HCT116 (cell line): ENCODE results near the gene CD9. TPM values are rescaled to one million over a fixed set of nuclear protein-coding genes. Genes with fewer than 3 reads are reported as not detected.

Source experiments
- ATAC-seq: fragments of 200-7000 bp; cut with Tn5 transposase; 2 replicates; pipeline ENCODE4 v1.9.1; 2020; ENCODE audit warnings: mild to moderate bottlenecking, moderate library complexity
- BruUV-seq: library from RNA; stranded (reverse); fragments of 400-500 nt; replicated peaks from 2 replicates; lab custom pipeline; 2021; lab: Mats Ljungman, UMichigan
- CTCF ChIA-PET: fragments of 300-600 bp; sonication (Branson Sonifier 250); formaldehyde crosslinking; loops from one replicate; lab custom pipeline; 2021; ENCODE audit warnings: antibody characterized with exemption; lab: Charles Lee
- POLR2A ChIA-PET: fragments of 300-600, 350-600 bp; sonication (Branson Sonifier 250); formaldehyde crosslinking; loops from one replicate; lab custom pipeline; 2021; ENCODE audit warnings: antibody characterized with exemption; lab: Charles Lee
- RAD21 ChIA-PET, 2 experiments: fragments of 300-600 bp; sonication (Branson Sonifier 250); formaldehyde crosslinking; loops; one replicate each; lab custom pipeline; 2023; ENCODE audit warnings: low total read pairs in 2 of 2; ENCODE audit not compliant: uncharacterized antibody in 2 of 2, unreplicated experiment in 2 of 2, low non-redundant PET in 1 of 2; lab: Charles Lee
- DNase-seq: peaks from one replicate; pipeline ENCODE4 v3.0.0-alpha.2; 2010; ENCODE audit warnings: low read depth, low spot score
- H2AFZ ChIP-seq: fragments of 200-600 bp; shearing (Covaris generic), sonication (generic); 2 replicates; pipeline ENCODE4 v1.6.1; 2017; ENCODE audit warnings: low read depth, mixed run types, mixed read lengths, antibody characterized with exemption, low read length; ENCODE audit not compliant: poor library complexity, severe bottlenecking
- H3K27ac ChIP-seq: 2 replicates; pipeline ENCODE4 v1.5.1; 2012; ENCODE audit warnings: low read depth, low read length
- H3K27me3 ChIP-seq: fragments of 200-600 bp; sonication (generic); 2 replicates; pipeline ENCODE4 v1.6.1; 2016; ENCODE audit warnings: mixed run types, low read length, mixed read lengths; ENCODE audit not compliant: insufficient read depth
- H3K36me3 ChIP-seq, 2 experiments: fragments of 200-500 bp in 1 of 2; fragments of 200-600 bp in 1 of 2; sonication (Bioruptor generic) in 1 of 2; sonication (generic) in 1 of 2; 2 replicates each; pipeline versions ENCODE4 v1.5.1 to v1.6.1; 2014 to 2016; ENCODE audit warnings: low read length in 2 of 2, inconsistent platforms in 1 of 2, mixed read lengths in 1 of 2, mixed run types in 1 of 2; ENCODE audit not compliant: insufficient read depth in 2 of 2, control insufficient read depth in 1 of 2
- H3K4me1 ChIP-seq, 2 experiments: fragments of 200-600 bp in 1 of 2; sonication (generic) in 1 of 2; 2 replicates each; pipeline versions ENCODE4 v1.5.1 to v1.6.1; 2012 to 2017; ENCODE audit warnings: low read length in 2 of 2, inconsistent platforms in 1 of 2, mild to moderate bottlenecking in 1 of 2, mixed read lengths in 1 of 2, mixed run types in 1 of 2, moderate library complexity in 1 of 2; ENCODE audit not compliant: insufficient read depth in 2 of 2, control insufficient read depth in 1 of 2
- H3K4me2 ChIP-seq: fragments of 200-600 bp; sonication (generic); 2 replicates; pipeline ENCODE4 v1.6.1; 2017; ENCODE audit warnings: mixed run types, low read length, mixed read lengths
- H3K4me3 ChIP-seq, 2 experiments: fragments of 200-600 bp in 1 of 2; sonication (generic) in 1 of 2; replicated peaks in 1 of 2; 2 replicates each; pipeline ENCODE4 v1.5.1; 2011 to 2016; ENCODE audit warnings: low read length in 2 of 2, control low read depth in 1 of 2, low read depth in 1 of 2, mild to moderate bottlenecking in 1 of 2, mixed read lengths in 1 of 2, mixed run types in 1 of 2
- H3K79me2 ChIP-seq: fragments of 200-600 bp; sonication (generic); 2 replicates; pipeline ENCODE4 v1.6.1; 2017; ENCODE audit warnings: mild to moderate bottlenecking, mixed run types, low read length, moderate library complexity, mixed read lengths; ENCODE audit not compliant: insufficient read depth
- H3K9ac ChIP-seq: fragments of 200-600 bp; sonication (generic); 2 replicates; pipeline ENCODE4 v1.6.1; 2016; ENCODE audit warnings: low read length, mixed read lengths
- H3K9me2 ChIP-seq: fragments of 200-600 bp; sonication (generic), shearing (Covaris generic); 2 replicates; pipeline ENCODE4 v1.6.1; 2017; ENCODE audit warnings: mixed run types, mild to moderate bottlenecking, moderate library complexity; ENCODE audit not compliant: insufficient read depth
- H3K9me3 ChIP-seq, 2 experiments: fragments of 200-500 bp in 1 of 2; fragments of 200-600 bp in 1 of 2; sonication (Bioruptor generic) in 1 of 2; sonication (generic) in 1 of 2; 2 replicates each; pipeline ENCODE4 v1.6.1; 2014 to 2017; ENCODE audit warnings: low read length in 2 of 2, mixed read lengths in 2 of 2, inconsistent platforms in 1 of 2, low read depth in 1 of 2, mild to moderate bottlenecking in 1 of 2, mixed run types in 1 of 2, moderate library complexity in 1 of 2; ENCODE audit not compliant: control insufficient read depth in 1 of 2, insufficient read depth in 1 of 2
- H4K20me1 ChIP-seq: fragments of 200-600 bp; sonication (generic), shearing (Covaris generic); 2 replicates; pipeline ENCODE4 v1.6.1; 2017; ENCODE audit warnings: mixed run types, mild to moderate bottlenecking, moderate library complexity; ENCODE audit not compliant: insufficient read depth
- EZH2 ChIP-seq: fragments of 200-600 bp; sonication (generic); IDR thresholded peaks from 2 replicates; pipeline ENCODE4 v1.6.1; 2017; ENCODE audit warnings: antibody characterized with exemption, mixed run types
- POLR2A ChIP-seq: IDR thresholded peaks from 2 replicates; pipeline ENCODE4 v1.7.0; 2011; ENCODE audit warnings: borderline replicate concordance; ENCODE audit not compliant: insufficient read depth, insufficient read length; ENCODE audit errors: extremely low read depth
- YY1 ChIP-seq: IDR thresholded peaks from 2 replicates; pipeline ENCODE4 v1.6.1; 2011; ENCODE audit warnings: low read length, low read depth, moderate library complexity, mild to moderate bottlenecking; ENCODE audit not compliant: insufficient replicate concordance; ENCODE audit errors: extremely low read depth
- intact Hi-C: fragments of 100-400 bp; cut with micrococcal nuclease; formaldehyde crosslinking; loops from 2 replicates; pipeline ENCODE4 v1.10.0; 2022
- total RNA-seq: library from RNA; stranded (reverse); gene quantifications from one replicate; pipeline ENCODE4 v1.2.1, GENCODE V29; 2021; ENCODE audit not compliant: unreplicated experiment
- TF ChIP-seq, protein P1 (sequence below), 3 experiments: fragments of 200-600 bp in 1 of 3; sonication (generic) in 1 of 3; IDR thresholded peaks in 2 of 3; conservative IDR thresholded peaks in 1 of 3; 2 replicates each; pipeline ENCODE4 v1.5.1; 2012 to 2017; ENCODE audit warnings: low read depth in 2 of 3, low read length in 2 of 3, antibody characterized with exemption in 1 of 3, borderline replicate concordance in 1 of 3, control low read depth in 1 of 3, mild to moderate bottlenecking in 1 of 3, mixed read lengths in 1 of 3, mixed run types in 1 of 3, moderate library complexity in 1 of 3; ENCODE audit not compliant: insufficient read depth in 1 of 3

The CD9 gene
- total RNA-seq, 1 experiment from 2014 or later = 182 TPM

DNA sequence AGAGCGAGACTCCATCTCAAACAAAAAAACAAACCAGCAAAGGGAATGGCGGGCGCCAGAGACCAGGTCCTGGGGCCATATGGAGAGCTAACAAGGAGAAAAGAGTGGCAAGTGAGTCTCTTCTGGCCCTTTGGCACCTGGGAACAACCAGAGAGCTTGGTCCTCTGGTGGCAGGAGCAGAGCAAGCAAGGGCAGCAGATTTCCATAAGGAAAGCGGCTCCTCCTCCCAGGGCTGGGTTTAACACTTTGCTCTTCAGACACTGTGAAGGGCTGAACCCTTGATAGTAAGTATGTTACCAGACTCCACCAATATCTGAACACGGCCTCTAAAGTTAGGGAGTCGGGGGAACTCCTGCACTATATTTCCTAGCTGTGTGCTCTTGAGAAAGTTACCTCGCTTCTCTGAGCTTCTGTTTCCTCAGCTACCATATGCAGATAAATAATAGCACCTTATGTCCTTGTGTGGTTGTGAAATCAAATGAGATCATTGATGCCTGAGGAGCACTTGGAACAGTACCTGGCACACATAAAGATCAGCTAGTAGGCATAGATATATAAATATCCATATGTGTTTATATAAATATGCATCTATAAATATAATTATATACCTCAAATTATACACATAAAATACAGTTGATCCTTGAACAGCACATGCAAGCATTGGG, 76.9 kb downstream of the CD9 start:
- POLR2A ChIA-PET = interaction anchor here (0.8 to 2.0 kb wide), 3 partner anchors 76 to 210 kb away, joined by 4 to 9 read pairs (median 6); no protein-coding TSS in a partner anchor
- no peak for DNase-seq
- H3K27ac ChIP-seq = peak overlapping the region; percentile 94; the same call in 1 of the 2 replicates
- CTCF ChIA-PET = interaction anchor here (0.5 to 6.2 kb wide), 7 partner anchors 18 to 289 kb away, joined by 3 to 106 read pairs (median 9); no protein-coding TSS in a partner anchor
- H3K79me2 ChIP-seq = no peaks in the 10 kb centered on the region
- RAD21 ChIA-PET = interaction anchor here (1.1 to 1.8 kb wide), 6 partner anchors 59 to 210 kb away, joined by 3 to 5 read pairs (median 4); no protein-coding TSS in a partner anchor
- TF ChIP-seq, protein P1, sequence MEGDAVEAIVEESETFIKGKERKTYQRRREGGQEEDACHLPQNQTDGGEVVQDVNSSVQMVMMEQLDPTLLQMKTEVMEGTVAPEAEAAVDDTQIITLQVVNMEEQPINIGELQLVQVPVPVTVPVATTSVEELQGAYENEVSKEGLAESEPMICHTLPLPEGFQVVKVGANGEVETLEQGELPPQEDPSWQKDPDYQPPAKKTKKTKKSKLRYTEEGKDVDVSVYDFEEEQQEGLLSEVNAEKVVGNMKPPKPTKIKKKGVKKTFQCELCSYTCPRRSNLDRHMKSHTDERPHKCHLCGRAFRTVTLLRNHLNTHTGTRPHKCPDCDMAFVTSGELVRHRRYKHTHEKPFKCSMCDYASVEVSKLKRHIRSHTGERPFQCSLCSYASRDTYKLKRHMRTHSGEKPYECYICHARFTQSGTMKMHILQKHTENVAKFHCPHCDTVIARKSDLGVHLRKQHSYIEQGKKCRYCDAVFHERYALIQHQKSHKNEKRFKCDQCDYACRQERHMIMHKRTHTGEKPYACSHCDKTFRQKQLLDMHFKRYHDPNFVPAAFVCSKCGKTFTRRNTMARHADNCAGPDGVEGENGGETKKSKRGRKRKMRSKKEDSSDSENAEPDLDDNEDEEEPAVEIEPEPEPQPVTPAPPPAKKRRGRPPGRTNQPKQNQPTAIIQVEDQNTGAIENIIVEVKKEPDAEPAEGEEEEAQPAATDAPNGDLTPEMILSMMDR (IDR thresholded peaks at IDR 0.05 in 2 of 3, conservative IDR thresholded peaks at IDR 0.05 in 1 of 3; ENCODE audit: borderline replicate concordance in 1 of 3, insufficient read depth in 1 of 3, low read depth in 2 of 3, low read length in 2 of 3) = peak in 2 of 3 experiments; percentile 45 to 49; a peak in 4 of 6 replicates
- no peak for TF ChIP-seq YY1
- H3K4me3 ChIP-seq = no peak overlapping the region
- H3K4me2 ChIP-seq = peak overlapping the region; percentile 82
- intact Hi-C loops = no loop called here
- H3K27me3 ChIP-seq = no peaks in the 10 kb centered on the region; the same call in 1 of the 2 replicates
- H3K4me1 ChIP-seq = peaks cover 76 to 90% of the 10 kb centered on the region in 2 experiments
- peak; percentile 23 for ATAC-seq
- H2AFZ ChIP-seq = no peak overlapping the region
- H3K36me3 ChIP-seq = no peaks in the 10 kb centered on the region
- no peaks in the 10 kb centered on the region for H3K9me2 ChIP-seq
- BruUV-seq = no TSS peak
- no peaks in the 10 kb centered on the region for H4K20me1 ChIP-seq
- no peaks in the 10 kb centered on the region for H3K9me3 ChIP-seq
- peak overlapping the region; percentile 82; the same call in 1 of the 2 replicates for H3K9ac ChIP-seq

GRCh38 chr12:6277982-6278438, 77.8 kb downstream of the CD9 start:
- intact Hi-C loops = no loop called here
- ChIA-PET POLR2A (interaction anchor here (1.3 to 2.7 kb wide), 3 partner anchors 53 to 211 kb away, joined by 3 to 12 read pairs (median 9); no protein-coding TSS in a partner anchor), RAD21 (interaction anchor here (0.9 to 3.0 kb wide), 7 partner anchors 64 to 211 kb away, joined by 3 to 15 read pairs (median 5); no protein-coding TSS in a partner anchor), CTCF (interaction anchor here (1.2 to 6.2 kb wide), 10 partner anchors 43 to 290 kb away, joined by 3 to 106 read pairs (median 8); no protein-coding TSS in a partner anchor)
- TF ChIP-seq EZH2 = no peak
- TF ChIP-seq POLR2A = peak; percentile 53
- Histone ChIP-seq H3K9me2 (no peaks in the 10 kb centered on the region), H3K27ac (peak overlapping the region; percentile 94), H3K36me3 (no peaks in the 10 kb centered on the region), H3K27me3 (no peaks in the 10 kb centered on the region; the same call in 1 of the 2 replicates), H2AFZ (no peak overlapping the region), H4K20me1 (no peaks in the 10 kb centered on the region), H3K79me2 (no peaks in the 10 kb centered on the region), H3K9ac (peak overlapping the region; percentile 82), H3K4me1 (peaks cover 70 to 85% of the 10 kb centered on the region in 2 experiments), H3K4me2 (peak overlapping the region; percentile 82), H3K9me3 (no peaks in the 10 kb centered on the region), H3K4me3 (peak overlapping the region; percentile 37 to 56)
- ATAC-seq (peak; percentile 13), DNase-seq (no peak)
- BruUV-seq = TSS peak; percentile 76
